NCI-H526 (cell line): ENCODE measurements around the gene ADGRA1.

ENCODE experiments used
- DNase-seq, 2 experiments: peaks; one replicate each; lab custom pipeline; 2025; lab: John Stamatoyannopoulos, UW

The ADGRA1 gene

DNA sequence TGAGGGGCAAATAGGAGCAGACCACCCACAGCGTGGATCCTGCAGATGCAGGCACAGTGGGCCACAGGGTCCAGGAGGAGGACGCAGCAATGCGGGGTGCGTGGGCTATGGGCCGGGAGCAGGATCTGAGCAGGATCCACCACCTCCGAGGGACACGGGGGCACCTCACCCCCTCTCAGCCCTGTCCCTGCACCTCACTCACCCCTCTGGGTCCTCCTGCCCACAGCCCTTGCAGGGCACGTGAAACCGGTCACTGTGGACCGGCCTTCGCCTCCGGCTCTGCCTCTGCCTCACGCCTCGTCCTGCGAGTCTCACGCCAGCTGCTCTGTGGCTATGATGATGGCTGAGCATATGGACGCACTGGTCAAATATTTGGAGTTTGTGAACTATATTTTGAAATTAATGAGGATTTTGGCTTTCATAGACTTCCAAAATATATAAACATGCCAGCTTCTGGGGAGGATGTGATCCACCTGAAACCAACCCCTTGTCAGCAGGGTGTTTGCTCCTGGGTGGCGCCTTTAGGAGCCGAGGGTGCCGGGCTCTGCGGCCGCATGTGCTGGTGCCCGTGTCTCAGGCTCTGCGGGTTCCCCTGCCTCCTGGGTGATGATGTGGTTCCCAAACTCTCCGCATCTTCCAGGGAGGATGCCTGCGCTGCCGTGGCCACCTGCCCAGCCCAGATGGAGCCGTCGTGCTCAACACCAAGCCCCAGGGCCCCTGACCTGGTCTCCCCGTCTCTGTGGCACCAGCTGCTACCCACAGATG, 11.3 kb upstream of the ADGRA1 start:
- no peak for DNase-seq

DNA sequence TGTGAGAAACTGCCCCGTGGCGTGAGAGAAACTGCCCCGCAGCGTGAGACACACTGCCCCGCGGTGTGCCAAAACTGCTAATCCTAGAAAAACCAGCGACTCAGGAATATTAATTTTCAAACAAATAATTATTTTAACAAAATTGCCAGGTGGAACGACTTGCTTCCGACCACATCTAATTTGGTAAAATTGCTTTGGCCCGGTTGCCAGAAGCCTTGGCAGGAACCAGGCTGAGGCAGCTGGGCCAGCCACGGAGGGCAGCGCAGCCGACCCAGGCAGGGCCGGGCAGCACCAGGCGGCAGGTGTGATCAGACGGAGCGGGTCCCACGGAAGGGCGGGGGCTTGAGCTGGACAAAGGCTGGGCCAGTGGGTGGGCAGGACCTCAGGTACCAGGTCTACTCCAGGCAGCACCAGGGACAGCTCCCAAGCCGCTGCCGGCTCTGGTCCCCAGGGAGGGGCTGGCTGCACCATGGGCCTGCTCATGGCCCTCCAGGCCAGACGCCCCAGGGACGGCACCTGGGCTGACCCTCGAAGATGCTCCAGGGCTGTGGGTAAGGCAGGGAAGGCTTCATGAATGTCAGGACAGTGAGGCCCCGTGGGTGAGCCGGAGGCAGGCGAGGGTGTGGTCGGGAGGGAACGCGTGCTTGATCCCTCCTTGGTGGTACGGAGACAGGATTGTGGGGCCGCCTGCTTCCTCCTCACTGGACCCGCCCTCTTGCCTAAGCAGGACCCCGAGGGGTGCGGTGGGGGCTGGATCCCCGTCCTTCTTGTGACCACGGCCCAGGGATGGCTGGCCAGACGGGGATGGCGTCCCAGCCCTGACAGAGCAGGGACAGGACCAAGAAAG, 7.7 kb upstream of the ADGRA1 start:
- no peak for DNase-seq

DNA sequence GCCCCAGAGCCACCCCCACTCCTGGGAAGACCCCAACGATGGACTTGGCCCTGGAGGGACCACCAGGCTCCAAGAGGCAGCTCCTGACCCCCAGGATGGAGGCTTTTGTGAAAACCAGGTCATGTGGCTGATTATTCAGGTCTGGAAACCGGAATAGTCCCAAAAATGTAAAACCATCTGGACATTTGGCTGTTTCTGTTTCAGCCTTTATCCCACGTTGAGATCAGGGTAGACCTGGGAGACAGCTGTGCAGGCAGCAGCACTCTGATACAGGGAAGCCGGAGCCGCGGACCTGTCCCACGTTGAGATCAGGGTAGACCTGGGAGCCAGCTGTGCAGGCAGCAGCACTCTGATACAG, 7.1 kb upstream of the ADGRA1 start:
- no peak for DNase-seq

DNA sequence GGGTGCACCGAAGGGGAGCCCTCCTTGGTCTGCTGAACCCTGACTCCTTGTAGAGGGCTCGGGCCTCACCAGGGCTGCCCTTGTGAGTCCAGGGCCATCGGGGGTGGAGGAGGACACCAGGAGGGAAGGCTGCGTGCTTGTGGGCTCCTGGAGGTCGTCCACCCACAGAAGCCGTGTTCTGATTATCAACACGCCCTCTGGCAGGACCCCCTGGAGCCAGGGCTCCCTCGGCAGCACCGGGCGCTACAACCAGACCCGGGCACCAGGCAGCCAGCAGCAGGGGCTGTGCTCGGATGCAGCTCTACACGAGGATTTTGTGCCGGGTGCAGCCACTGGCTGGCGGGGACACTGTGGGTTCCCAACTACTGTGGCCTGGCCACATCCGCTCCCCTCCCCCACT, 6.1 kb upstream of the ADGRA1 start:
- no peak for DNase-seq

DNA sequence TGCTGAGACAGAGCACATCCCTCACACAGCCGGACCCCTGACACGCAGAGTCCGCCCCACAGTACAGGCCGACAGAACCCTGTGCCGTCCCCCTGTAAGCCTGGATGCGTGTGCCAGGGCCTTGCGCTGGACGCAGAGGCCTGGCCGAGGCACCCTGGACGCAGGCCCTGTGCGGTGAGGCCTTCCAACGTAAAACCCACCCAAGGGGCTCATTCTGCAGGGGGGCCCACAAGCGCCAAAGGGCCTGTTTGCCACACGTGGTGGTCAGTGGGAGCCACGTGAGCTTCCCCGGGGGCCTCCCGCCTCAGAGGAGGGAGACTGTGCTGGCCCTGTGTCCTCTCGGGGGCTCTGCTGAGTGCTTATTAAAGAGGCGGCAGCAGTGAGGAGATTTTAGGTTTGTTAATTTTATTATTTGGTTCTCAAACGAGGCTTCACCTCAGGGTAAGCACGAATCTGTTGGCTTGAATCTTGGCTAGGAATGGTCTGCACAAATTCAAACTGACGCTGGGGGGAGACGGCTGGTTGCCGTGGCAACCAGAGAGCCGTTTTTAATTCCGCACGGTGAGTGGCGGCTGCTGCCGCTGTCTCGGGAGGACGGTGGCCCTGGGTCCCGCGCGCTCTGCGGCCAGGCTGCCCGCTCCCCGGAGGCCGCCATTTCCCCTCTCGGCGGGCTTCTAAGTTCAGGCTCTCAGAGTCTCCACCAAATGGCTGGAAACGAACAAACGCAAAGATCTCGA, 4.9 kb upstream of the ADGRA1 start:
- no peak for DNase-seq

DNA sequence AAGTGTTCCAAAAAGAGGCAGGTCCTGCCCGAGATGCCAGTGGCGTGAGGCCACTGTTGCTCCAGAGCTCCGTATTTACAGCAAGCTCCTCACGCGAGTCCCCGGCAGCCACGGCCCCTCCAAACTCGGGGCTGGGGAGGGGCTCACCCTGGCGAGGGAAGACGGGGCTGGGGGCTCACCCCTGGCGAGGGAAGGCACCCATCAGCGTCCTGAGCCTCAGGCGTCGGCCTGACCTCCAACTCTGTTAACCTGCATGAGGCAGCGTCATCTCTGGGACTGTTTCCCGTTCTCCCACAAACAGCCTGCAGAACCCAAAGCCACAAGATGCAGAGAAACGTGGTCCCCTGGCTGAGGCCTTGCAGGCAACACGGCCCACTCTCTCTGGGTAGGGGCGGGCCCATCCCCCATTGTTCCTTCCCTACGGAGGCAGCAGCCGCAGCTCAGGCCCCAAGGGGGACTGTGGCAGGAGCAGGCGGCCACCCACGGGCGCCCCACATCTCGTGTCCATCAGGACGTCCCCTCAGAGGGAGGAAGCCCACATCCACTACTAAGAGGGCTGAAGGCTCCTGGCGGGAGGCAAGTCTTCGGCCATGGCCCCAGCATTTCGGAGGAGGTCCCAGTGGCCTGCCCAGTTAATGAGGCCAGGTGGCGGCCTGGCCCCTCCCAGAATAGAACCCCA, 4.2 kb upstream of the ADGRA1 start:
- no peak for DNase-seq

DNA sequence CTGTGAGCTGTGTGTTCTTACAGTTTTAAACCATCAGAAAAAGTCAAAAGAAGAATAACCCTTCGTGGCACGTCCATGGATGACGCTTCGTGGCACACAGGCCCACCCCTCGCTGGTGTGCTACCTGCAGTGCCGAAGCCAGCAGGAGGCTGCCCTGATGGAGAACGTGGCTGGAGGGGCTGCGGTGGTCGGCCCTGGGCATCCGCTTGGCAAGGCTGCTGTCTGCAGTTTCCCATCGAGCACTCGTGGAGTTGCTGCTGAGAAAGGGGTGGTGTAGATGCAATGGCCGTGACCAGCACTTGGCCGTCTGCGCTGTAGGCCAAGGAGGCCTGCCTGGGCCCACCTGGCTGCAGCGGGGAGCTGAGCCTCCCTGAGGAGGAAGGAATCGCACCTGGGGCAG, 3.2 kb upstream of the ADGRA1 start:
- DNase-seq: no peak

DNA sequence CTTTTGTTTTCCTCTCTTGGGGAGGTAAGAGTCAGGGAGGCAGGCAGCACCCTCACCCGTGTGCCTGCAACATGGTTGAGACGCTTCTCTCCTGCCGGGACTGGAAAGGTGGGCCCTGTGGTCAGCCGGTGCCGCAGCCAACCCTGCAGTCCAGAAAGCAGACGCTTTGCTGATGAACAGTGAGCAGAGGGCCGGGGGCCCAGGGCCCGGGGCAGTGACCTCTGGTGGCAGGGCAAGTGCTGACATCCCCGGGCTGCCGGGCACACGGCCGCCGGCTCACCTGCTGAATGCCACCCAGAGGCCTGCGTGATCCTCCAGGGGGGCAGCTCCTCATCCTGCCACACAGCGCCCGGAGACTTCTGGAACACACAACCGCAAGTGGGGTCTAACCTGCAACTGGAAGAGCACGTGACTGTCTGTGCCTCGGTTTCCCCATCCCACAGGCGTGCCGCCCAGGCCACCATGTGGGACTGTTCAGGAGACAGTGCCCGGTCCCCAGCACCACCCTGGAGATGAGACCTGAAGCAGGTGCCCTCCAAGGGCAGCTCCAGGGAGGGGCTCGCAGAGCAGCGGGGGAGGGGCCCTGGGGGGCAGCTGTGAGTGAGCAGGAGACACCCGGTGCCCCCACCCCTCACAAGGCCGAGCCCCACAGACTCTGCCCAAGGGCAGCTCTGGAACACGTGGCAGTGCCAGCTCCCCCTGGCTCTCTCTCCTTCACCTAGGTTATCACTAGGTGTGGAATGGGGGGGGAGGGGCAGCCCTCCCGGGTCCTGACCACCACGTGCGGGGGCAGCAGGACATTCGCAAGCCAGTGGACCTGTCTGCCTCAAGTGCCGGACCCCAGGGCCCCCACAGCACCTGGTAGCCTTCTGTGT, 2.2 kb upstream of the ADGRA1 start:
- DNase-seq: no peak

DNA sequence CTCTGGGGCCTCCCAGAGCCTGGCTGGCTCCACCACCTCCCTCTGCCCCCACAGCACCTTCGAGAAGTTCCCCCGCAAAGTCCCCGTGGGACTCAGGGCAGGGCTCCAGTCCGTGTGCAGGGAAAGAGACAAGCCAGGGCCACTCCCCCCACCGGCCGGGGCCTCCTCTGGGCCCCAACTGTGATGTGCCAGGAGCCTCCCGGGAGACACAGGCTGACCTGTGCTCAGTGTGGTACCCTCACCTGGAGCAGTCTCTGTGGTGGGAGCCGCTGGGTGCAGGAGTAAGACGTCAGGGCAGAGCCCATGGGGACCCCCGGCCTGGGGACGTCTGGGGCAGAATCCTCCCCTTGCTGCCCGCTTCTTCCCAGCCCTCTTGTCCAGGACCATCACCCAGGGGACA, 1.5 kb upstream of the ADGRA1 start:
- DNase-seq: no peak

DNA sequence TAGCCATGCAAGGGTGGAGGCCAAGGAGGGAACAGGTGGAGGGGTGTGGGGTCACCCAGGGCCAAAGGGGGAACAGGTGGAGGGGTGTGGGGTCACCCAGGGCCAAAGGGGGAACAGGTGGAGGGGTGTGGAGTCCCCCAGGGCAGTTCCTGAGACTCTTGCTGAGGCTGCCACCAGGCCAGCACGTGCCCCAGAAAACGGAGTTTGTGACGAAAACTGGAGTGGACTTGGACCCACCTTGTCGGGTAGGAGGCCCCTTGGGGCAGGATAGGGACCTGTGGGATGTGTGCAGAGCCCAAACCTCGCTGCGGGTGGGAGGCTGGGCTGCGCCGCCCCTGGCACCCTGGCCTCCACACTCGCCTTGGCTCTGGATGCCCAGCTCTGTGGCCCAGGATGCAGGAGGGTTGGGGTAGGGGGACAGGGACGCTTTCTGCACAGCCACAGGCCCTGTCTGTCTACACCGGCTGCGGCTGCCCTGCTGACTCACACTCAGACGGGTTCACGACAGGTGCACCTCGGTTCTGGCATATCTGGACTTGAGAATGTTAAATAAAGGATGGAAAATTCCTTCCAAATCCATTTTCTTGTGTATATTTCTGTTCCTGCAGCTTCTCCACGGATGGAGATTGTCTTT, 562 bp upstream of the ADGRA1 start:
- DNase-seq: no peak

DNA sequence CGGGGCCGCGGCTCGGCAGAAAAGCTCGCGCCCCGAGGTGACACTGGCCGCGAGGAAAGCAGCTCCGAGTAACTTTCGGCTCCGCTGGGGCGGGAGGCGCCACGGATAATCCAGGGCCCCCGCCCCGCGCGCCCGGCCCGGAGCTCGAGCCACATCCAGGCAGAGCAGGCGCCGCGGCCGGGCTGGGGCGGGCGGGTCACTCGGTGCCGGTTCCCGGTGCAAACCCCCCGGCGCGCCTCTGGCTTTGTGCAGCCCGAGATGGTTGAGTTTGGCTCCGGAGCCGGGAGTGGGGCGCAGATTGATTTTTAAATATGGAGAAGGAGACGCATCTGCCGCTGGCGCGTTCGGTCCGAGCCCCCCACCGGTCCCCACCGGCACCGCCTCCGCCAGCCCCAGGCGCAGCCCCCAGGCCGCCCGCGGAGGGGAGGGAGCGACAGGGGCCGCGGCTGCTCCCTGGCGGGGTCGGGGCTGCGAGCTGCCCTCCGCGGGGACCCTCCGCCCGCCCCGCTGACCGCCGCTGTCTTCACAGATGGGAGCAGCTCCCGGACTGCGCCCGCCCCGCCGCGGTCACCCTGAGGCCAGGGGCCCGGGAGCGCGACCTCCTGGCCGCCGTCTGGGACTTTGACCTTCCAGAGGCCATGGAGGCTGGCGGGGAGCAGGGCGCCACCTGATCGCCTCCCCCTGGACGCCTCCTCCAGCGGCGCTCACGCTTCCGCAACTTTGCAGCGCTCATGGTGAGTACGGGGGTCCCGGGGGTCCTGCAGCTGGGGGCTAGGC, 643 bp downstream of the ADGRA1 start:
- DNase-seq: no peak

DNA sequence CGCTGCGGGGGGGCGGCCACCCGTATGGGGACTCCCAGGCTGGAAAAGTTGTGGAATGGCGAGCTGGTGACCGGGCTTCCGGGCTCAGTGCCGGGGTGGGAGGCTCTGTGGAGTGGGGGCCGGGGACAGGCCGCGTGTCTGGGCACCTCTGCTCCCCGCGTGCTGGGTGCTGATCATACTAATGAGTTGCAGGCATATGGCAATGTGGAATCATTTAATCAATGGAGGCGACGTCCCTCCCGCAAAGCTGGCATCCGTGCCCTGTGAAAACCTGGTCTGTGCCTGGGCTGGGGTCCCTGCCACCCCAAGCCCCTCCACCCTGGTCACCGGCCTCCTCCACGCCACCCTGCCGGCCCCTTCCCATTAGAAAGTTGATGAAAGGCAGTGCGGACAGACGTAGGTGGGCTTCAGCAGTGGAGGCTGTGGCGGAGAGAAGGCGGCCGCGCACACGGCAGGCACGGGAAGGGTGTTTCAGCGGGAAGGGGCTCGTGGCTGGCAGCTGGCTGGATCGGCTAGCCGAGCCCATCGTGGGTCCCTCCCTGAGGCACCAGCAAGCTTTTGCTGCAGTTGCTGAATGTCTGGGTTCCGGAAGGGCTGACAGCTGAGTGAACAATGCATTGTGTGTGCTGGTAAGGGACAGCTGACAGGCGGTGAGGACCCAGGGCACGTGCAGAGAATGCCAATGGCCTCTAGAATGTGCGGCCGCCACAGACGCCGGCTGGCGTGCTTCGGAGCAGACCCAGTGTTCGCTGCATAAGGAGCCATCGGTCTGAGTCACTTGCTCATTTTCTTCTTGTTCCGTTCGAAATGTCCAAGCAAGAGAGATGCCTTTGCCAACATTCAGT, 1.5 kb downstream of the ADGRA1 start:
- no peak for DNase-seq

DNA sequence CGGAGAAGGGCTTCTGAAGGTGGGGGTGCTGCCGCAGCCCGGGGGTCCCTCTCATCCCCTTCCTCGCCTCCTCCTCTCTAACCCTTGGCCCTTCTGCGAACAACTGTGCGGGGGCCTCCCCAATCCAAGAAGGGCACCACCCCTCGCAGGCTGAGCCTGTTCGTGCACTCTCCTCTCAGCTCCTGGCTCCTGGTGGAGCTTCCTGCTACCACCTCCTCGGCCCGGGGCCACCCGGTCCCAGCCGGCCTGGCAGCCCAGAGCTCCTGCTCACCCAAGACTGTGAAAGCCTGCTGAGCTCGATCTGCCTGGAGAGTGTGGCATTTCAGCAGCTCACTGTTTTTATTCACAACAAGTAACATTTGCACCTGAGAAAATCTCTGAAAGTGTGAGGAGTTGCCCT, 2.4 kb downstream of the ADGRA1 start:
- no peak for DNase-seq

DNA sequence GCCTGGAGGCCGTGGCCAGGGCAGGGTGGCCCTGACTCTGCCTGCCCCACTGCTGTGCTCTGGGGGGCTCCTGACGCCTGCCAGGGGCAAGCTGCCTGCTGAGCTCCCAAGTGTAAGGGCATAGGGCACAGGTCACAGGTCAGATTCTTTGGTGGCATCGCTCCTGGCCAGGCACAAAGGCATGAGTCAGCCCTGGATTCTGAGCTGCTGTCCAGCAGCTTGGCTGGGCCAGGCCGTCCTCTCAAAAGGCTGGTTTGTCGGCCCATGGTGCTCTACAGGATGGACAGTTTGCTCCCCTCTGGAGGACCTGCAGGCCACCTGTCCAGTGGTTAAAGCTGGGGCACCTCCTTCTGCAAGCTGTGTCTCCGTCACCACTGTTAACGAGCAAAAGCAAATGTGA, 2.9 kb downstream of the ADGRA1 start:
- no peak for DNase-seq

DNA sequence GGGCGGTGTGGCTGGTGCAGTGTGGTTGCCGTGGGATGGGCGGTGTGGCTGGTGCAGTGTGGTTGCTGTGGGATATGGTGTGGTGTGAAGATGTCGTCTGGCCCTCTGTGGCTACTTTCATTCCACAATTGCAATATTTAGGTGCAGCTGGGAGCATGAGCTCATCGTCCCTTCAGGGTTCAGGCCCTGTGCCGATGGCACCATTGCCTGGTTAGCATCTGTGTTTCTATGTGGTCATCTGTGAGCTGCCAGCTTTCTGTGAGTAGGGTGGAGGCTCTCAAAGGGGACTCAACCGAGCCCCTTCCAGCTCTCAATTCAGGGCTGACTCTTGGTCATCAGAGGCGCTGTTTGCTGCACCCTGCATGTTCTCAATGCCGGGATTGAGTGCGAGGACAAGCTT, 3.6 kb downstream of the ADGRA1 start:
- no peak for DNase-seq

DNA sequence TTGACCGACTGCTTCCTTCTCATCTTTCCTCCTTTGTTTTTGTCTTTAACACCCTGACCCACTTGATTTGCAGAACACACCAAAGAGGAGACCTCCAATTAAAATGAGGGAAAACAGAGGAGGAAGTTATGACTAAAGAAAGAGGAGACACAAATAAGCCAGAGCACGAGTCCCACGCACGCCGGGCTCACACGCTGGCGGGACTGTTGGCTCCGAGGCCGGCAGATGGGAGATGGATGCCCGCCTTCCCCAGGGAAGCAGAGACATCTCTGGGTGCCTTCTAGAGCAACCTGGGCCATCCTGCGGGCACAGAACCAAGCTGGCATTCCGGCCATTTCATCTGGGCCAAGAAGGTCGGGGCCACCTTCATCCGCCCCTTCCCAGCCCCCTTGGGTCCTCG, 5.6 kb downstream of the ADGRA1 start:
- no peak for DNase-seq

DNA sequence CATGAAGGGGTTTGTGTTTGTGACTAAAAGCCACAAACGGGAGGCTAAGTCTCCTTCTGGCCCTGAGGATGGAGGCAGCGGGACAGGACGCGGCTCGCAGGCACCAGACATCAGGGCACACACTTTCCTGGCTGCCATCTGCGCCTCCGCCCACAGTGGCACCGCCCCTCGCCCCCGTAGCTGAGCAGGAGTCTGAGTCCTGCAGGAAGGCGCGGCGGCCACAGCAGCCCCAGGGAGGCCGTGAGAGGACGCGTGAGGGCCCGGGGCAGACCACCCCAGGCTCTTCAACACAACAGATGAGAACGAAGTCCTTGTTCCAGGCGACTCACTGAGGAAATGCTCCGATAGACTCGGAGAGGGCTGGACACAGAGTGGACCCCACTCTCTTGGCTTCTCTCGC, 6.6 kb downstream of the ADGRA1 start:
- no peak for DNase-seq

DNA sequence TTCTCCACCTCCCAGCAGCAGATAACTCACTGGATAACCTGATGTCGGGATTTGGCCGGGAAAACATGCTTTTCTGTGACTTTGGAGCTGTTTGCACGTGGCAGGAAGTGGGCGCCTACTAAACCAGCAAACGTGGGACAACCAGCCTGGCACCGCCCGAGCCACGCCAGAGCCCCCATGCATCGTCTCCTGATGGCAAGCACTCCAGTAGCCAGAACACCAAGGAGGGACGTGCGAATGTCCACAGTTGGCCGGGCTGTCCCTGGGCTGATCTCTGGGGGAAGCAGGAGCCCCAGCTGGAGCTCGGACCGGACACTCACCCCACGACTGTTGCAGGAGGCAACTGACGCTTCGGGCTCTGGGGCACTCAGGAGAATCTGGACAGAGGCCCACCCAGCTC, 7.1 kb downstream of the ADGRA1 start:
- DNase-seq: no peak

DNA sequence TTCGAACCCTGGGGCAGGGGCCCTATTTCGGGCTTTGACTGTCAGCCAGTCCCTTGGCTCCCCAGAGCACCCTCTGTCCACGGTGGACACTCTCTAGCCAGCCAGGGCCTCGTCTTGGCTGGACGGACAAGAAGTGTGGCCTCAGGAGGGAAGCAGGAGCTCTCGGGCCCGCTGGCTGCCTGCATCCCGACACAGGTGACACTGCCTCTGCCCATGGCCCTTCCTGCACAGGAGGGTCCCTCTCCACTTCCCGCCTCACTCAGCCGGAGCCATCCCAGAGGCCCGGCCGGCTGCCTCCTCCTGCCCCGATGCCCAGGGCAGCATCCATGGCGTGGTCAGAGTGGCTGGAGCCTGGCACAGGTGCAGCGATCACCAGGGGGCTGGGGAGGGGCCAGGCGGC, 7.9 kb downstream of the ADGRA1 start:
- DNase-seq: no peak
